ENCODE results near the gene TNFRSF1A. TPM values are rescaled to one million over a fixed set of nuclear protein-coding genes. Genes with fewer than 3 reads are reported as not detected.

Gene TNFRSF1A
- total RNA-seq, 1 experiment from 2014 or later, result 59.9 TPM

GRCh38 chr12:6315704-6316597 lies 25.9 kb downstream of the TNFRSF1A start:
- Histone ChIP-seq H3K4me2 (ENCODE audit: insufficient read depth, insufficient read length, low read length) (no peak overlapping the region), H4K8ac (replicated peaks; ENCODE audit: insufficient read length, low read depth, low read length) (no peak overlapping the region), H2BK120ac (ENCODE audit: low read depth, low read length, poor library complexity, severe bottlenecking) (no peak overlapping the region), H4K91ac (ENCODE audit: insufficient read length, low read depth, low read length) (no peak overlapping the region), H3K18ac (ENCODE audit: insufficient read length, low read depth, low read length) (no peak overlapping the region), H3K9ac (ENCODE audit: extremely low read depth, insufficient read length, low read length) (no peak overlapping the region), H3K27ac (ENCODE audit: insufficient read length, low read depth, low read length) (no peak overlapping the region), H3K9me3 (ENCODE audit: control insufficient read depth, low read depth, low read length) (no peaks in the 10 kb centered on the region), H3K4ac (ENCODE audit: low read depth, low read length) (no peak overlapping the region), H2BK12ac (ENCODE audit: insufficient read length, low read depth, low read length) (no peak overlapping the region), H2AK5ac (ENCODE audit: insufficient read length, low read length) (no peak overlapping the region), H3K4me1 (ENCODE audit: insufficient read depth, low read length) (peaks cover 3% of the 10 kb centered on the region; the same call in 1 of the 2 replicates), H3K79me2 (ENCODE audit: insufficient read depth, low read length) (no peaks in the 10 kb centered on the region), H3K56ac (ENCODE audit: insufficient read length, low read depth, low read length) (no peak overlapping the region), H4K5ac (ENCODE audit: insufficient read length, low read depth, low read length) (no peak overlapping the region), H2BK20ac (ENCODE audit: low read depth, low read length, poor library complexity, severe bottlenecking) (no peak overlapping the region), H3K27me3 (ENCODE audit: insufficient read depth, low read length) (no peaks in the 10 kb centered on the region), H4K20me1 (ENCODE audit: control insufficient read depth, insufficient read depth, insufficient read length) (no peaks in the 10 kb centered on the region), H3K14ac (ENCODE audit: insufficient read depth, low read length) (no peak overlapping the region), H3T11ph (ENCODE audit: low read length) (no peak overlapping the region), H2AFZ (ENCODE audit: low read length) (no peak overlapping the region), H3K79me1 (ENCODE audit: insufficient read depth, low read depth, low read length, poor library complexity, severe bottlenecking) (no peaks in the 10 kb centered on the region), H2BK15ac (ENCODE audit: low read depth, low read length) (no peak overlapping the region), H3K23ac (ENCODE audit: insufficient read length, low read depth, low read length) (no peak overlapping the region), H3K23me2 (ENCODE audit: insufficient read length, low read depth, low read length, poor library complexity, severe bottlenecking) (no peaks in the 10 kb centered on the region), H2BK5ac (ENCODE audit: insufficient read length, low read length) (no peak overlapping the region)
- H3K27ac Mint-ChIP-seq, result peak overlapping the region in 1 of 3 experiments; percentile 53; a peak in 2 of 7 replicates
- peaks cover 32 to 62% (median 57%) of the 10 kb centered on the region in 3 experiments for H3K36me3 Mint-ChIP-seq (ENCODE audit: insufficient read depth in 1 of 3, low read depth in 3 of 3)
- H3K27me3 Mint-ChIP-seq (ENCODE audit: low read depth), result no peaks in the 10 kb centered on the region; the same call in 1 of the 2 replicates
- TF ChIP-seq, protein P1, sequence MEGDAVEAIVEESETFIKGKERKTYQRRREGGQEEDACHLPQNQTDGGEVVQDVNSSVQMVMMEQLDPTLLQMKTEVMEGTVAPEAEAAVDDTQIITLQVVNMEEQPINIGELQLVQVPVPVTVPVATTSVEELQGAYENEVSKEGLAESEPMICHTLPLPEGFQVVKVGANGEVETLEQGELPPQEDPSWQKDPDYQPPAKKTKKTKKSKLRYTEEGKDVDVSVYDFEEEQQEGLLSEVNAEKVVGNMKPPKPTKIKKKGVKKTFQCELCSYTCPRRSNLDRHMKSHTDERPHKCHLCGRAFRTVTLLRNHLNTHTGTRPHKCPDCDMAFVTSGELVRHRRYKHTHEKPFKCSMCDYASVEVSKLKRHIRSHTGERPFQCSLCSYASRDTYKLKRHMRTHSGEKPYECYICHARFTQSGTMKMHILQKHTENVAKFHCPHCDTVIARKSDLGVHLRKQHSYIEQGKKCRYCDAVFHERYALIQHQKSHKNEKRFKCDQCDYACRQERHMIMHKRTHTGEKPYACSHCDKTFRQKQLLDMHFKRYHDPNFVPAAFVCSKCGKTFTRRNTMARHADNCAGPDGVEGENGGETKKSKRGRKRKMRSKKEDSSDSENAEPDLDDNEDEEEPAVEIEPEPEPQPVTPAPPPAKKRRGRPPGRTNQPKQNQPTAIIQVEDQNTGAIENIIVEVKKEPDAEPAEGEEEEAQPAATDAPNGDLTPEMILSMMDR (conservative IDR thresholded peaks at IDR 0.05), result no peak
- no CpG with 5 or more reads among the region's 17 CpGs for WGBS (ENCODE audit: extremely low coverage, insufficient read length, low lambda C conversion rate)
- peaks cover 41 to 43% of the 10 kb centered on the region in 2 experiments for H3K4me1 Mint-ChIP-seq
- no peak for DNase-seq
- H3K4me3 Mint-ChIP-seq, result peak overlapping the region in 1 of 2 experiments; percentile 20; a peak in 2 of 5 replicates
- H3K9me3 Mint-ChIP-seq, result no peaks in the 10 kb centered on the region

Data from H9 (cell line).